NCI-H1694 (cell line): ENCODE results near the gene RBM19.

ENCODE experiments used
- DNase-seq: peaks from one replicate; lab custom pipeline; 2025; lab: John Stamatoyannopoulos, UW

Gene RBM19

DNA sequence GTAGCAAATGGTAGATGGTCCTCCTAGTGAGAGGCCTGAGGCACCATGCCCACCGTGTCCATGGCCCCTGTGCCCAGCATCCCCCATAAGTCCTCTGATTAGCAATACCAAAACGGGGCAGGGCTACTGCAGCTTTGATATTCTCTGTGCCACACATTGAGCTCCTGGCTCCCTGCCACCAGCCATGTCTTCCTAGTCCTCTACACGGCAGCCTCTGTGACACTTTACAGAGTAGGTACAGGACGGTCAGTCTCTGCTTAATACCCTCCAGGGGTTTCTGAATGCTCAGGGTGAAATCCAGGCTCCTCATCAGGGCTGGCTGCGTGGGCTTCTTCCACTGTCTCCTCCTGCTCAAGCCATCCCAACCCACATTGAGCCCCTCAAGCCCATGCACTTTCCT lies 8.0 kb downstream of the RBM19 start:
- DNase-seq: no peak

DNA sequence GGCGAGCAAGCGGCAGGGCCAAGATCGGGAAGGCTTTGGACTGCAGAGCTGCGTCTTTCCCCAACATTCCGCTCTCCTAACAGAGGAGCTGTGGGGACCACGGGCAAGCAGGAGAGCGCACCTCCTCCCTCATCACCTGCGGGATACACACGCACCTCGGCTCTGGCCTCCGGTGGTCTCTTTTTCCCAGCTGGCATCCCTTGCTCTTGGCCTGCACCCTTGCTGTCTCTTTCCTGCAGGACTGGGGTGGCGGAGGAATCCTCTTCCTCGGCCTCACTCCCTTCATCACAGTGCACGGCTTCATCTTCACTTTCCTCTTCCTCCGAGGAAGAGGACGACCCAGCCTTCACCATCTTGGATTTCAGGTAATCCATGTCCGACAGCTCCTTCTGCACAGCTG lies 8.5 kb downstream of the RBM19 start:
- no peak for DNase-seq

DNA sequence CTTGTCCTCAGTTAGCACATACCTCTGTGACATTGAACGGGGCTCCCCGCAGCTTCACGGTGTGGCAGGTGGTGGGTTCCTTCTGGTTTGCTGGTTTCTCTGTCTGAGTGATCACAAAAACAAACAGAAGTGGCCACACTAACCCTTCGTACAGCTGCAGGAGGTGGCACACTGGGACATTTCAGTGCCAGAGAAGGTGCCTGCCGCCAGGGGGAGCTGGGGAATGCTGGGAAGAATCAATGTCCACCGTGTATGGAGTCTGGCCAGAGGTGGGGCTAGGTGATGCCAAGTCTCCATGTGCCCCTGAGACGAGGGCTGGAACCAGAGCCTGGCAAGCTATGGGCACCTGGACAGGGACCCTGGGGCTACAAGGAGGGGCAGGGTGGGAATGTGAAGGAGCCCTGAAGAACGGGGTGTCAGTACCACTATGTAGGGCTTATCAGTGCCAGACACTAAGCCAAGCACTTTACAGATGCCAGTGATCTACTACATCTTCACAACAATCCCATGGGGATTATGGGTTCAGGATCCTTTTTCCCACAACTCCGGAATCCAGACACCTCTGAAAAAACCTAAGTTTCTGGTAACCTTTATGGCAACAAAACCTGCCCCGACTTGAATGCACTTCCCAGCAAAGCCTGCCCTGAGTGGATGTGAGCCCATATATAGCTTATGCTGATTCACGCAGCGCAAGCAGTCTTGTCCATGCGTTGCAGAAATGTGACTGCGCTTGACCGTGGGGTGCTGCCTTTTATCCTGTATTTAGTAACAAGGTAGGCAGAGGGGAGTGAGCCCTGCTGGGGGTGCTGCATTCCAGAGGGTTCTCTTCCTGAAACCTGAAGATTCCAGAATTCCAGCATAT lies 10.8 kb downstream of the RBM19 start:
- no peak for DNase-seq

DNA sequence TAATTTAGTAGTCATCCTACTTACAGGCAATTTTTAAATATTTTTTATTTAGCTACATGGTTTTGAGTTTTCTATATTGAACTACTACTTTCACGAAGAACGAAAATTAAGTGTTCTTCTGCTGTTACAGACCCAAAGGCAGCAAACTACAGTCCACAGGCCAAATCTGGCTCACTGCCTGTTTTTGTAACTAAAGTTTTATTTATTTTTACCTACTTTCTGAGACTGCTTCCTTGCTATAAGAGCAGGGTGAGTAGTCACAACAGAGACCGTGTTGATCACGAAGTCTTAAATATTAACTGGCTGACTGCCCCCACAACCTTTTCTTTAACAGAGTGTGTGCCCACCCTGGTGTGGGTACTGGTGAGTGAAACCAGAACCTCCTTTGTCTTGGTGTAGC lies 11.6 kb downstream of the RBM19 start:
- no peak for DNase-seq

DNA sequence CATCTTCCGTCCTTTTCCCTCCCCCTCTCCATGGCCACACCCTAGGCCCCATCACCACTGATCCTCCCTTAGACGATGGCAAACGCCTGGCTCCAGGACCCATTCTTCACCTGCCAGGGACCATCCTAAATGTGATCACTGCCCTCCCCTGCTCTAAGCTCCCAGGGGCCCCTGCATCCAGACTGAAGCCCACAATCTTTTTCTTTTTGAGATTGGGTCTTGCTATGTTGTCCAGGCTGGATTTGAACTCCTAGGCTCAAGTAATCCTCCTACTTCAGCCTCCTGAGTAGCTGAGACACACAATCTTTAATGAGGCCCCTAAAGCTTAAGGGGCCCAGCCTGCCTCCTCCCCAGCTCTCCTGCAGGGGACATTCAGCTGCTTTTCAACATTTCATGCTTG lies 15.3 kb downstream of the RBM19 start:
- no peak for DNase-seq

DNA sequence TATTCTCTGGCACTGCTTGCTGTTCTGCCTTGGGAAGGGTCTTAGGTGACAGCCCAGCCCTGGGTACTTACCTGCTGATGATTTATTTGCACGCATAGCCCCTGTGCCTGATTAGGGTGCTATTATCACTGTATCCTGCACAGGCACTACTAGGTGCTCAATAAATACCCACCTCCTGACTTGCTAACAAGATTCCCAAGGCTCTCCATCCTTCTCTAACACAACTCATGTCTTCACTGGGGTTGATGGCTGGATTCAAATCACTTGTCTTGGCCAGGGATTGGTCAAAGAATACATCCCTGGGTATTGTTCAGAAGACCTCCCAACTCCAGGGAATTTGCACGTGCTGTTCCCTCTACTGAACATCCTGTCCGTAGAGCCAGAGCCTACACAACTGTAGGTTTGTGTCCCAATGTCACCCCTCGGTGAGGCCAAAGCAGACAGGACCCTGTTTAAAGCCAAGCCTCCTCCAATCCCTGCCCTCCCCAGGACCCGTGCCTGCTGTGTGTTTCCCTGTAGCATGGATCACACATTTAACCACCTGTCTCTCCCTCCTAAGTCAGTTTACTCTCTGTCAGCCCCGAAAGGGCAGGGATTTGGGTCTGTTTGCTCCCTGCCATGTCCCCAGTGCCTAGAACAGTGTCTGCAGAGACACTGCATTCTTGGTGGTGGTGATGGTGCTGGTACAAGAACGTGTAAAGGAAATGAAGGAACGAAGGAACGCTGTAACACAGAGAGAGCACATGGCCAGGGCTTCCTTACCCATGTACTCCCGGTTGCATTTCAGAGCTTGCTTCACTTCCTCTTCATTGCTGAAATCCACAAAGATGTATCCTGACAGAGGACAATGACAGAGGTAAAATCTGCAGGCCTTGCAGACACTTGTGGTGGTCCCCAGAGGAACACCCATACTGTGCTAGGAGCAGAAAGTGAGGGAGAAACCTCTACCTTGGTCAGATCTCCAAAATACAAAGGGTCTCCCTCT lies 16.5 kb downstream of the RBM19 start:
- no peak for DNase-seq

DNA sequence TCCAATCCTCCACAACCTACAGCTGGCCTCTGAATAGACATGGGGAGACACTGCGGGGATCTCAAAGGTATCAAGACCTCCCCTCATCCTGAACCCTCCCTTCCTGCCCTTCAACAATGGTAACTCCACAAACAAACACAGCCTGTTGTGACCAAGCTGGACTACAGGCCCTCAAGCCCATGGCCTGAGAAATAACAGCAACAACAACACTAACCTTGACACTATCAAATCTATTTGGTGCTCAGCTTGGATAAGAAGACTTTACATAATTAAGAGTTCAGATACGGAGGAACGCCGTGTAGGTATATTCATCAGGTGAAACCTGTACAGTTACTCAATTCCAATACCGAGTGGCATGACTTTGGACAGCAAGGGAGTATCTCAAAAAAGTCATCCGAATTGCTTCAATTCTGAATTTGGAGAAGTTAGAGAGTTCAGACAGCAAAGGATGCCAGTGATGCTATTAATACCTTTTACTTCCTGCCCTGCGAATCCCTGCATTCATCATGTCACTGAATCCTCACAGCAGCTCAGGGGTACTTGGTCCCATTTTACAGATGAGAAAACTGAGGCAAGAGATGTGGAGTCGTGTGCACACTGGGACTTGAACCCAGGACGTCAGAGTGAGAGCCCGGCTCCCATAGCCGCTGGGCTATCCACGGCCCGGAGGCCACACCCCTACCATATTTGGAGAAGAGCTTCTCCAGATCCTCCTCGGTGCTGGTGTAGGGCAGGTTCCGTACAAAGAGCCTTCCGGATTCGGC lies 17.8 kb downstream of the RBM19 start:
- DNase-seq: no peak

DNA sequence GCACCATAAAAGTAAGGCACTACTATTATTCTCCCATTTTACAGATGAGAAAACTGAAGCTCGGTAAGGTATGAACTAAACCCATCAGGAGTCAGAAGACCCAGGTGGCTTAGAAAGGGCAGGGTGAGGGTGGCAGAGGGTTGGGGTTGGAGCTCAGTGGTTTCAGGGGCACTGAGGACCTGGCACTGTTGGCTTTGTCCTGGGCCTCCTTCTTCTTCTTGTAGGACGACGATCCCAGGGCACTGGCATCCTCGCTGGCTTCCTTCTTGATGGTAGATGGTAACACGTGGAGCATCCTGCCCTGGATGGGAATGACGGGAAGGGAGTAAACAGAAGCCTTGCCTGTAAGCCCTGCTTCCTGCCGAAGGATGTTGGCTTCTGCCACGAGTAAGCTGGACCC lies 19.9 kb downstream of the RBM19 start:
- DNase-seq: no peak

DNA sequence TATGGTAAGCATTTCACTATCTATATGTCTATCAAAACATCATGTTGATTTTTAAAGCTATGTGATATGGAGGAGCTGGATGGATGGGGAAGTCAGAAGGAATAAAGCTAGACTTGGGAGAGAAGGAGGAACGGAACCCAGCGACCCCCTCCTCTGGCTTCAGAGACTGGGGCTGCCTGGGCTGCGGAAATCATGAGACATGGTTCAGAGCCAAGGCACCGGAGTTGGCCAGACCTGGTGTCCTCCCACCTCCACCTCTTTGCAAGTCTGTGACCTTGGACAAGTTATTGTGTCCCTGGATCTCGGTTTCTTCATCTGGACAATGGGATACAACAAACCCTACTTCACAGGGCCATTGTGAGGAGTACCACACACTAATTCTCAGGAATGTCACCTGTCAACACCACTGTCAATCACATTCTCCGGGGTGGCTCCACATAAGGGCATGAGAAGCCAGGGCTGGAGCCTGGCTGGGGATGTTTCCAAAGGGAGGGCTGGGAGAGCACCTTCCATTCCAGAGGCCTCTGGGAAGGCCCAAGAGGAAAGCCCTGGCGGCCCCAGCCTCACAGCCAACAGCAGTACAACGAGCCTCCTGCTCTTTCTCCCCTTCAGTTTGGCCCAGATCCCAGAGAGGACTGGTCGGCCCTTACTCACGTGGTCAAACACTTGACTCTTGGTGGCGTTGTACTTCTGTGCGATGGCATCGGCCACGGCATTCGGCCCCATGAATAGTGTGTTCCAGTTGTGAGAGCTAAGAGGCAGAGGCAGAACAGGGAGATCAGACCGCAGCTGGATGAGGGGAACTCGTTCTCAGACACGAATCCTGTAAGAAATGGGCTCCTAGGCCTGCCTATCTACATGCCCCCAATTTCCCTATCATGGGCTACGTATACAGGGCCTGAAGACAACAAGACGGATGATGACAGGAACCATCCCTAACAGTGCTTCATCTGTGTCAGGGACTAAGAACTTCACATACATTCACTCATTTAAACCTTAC lies 20.7 kb downstream of the RBM19 start:
- no peak for DNase-seq

DNA sequence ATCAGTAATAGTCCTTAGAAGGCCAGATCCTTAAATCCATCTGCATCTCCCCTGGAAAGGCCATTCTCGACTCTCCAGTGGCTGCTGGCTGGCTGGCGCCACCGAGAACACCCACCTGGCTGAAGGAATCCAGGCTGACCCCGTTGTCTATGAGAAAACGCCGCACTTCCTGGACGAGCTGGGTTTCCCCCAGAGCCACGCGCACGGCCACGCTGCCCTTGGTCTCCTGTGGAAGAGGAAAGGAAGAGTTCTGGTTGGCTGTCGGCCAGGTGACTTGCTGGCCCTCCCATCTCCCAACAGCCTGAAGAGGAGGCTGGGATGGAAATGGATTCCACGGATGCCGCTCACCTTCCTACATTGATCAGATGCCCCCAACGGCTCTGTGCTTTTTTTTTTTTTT lies 23.9 kb downstream of the RBM19 start:
- no peak for DNase-seq

DNA sequence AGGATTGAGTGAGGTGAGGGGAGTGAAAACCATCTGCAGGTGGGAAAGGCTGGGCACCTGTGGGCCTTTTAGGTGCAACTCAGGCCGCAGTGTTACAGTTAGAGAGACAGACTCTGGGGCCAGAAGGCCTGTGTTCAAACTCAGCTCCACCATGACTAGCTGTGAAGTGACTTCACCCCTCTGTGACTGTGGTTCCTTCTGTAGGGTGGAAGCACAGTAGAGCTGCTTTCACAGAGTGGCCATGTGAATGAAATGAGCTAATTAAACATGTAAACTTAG lies 25.0 kb downstream of the RBM19 start:
- no peak for DNase-seq

DNA sequence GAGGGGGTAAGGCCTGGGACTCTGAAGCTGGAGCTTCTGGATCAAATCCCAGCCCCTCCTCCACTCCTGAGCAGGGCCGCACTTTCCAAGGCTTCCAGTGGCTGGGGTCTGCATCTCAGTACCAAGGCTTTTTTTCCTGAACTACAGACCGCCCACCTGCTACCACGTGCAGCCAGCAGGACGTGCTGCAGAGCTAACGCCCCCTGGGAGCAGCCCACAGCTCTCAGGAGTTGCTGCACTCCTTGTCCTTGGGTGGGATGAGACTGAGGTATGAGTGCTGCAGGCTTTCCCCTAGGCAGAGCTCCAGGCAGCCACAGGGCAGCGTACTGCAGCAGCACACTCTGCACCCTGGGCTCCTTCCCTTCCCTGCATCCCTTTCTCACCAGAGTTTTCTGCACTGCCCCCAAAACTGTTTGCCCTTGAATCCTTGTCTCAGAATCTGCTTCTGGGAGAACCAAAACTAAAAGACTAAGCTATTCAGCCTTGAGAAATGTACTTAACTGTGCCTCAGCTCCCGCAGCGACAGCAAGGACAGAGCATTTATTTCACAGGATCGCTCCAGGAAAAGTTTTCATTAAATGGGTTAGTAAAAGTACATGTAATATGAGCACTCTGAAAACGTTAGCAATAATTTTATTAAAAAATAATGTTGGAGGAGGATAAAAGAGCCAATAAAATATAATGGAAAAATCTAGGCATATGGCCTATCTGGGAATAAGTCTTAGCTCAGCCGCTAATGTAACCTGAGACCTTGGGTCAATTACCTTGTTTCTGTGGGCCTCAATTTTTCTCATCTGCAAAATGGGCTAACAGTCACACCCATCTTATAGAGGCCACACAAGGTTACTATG lies 25.5 kb downstream of the RBM19 start:
- no peak for DNase-seq

DNA sequence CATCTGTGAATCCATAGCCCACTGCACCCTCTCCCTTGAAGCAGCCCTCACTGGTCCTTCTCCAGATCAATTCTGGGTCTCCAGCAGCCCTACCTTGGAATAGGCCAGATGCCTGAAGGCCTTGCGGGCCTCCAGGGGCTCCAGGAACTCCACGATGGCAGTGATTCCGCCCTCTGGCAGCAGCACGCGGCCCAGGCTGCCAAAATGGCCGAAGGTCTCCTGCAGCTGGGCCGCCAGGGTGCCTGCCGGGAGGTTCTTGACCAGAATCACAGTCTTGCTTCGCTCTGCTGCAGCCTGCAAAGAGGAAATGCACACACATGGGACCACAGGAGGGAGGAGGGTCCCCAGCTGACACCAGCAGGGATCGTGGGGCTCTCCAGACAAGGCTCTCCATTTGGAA lies 26.3 kb downstream of the RBM19 start:
- no peak for DNase-seq

DNA sequence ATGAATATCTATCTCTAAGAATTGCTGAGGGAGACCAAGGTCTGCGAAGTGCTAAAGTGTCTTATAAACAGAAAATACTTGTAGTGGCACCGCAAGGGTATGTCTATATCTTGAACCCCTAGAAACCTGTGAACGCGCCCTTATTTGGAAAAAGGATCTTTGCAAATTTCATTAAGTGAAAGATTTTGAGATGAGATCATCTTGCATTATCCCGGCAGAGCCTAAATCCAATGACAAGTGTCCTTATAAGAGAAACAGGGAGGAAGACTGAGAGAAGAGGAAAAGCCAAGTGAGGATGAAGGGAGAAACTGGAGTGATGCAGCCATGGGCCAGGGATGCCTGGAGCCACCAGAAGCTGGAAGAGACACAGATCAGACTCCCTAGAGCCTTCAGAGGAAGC lies 27.7 kb downstream of the RBM19 start:
- no peak for DNase-seq

DNA sequence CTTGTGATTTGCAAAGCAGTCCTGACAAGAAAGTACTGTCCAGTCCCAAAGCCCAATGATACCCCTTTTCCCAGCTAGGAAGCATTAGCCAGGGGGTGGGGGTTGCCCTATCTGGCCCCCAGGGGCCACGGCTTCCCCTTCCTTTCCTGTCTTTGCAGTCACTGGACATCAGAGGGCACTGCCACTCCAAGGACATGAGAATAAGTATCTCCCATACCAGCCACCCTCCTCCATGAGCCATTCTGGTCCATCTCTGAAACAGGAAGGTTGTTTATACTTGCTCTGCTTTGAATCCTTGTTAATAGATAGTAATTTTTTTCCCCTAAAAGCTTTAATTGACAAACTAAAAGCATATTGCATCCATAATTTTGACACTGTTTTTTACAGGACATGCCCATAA lies 29.7 kb downstream of the RBM19 start:
- no peak for DNase-seq

DNA sequence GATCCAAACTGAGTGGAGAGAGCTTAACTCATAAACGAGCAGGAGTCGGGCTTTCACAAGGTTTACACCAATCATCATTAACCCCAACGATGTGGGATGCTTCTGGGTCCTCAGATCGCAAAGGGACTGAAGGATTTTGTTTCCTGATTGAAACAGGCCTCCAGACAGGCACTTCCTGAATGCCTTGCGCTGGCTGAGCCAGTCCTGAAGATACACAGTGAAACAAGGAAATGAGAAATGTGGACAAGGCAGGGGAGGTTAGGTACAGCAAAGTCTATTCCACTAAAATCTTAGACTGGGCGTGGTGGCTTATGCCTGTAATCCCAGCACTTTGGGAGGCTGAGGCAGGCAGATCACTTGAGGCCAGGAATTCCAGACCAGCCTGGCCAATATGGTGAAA lies 30.7 kb downstream of the RBM19 start:
- no peak for DNase-seq

DNA sequence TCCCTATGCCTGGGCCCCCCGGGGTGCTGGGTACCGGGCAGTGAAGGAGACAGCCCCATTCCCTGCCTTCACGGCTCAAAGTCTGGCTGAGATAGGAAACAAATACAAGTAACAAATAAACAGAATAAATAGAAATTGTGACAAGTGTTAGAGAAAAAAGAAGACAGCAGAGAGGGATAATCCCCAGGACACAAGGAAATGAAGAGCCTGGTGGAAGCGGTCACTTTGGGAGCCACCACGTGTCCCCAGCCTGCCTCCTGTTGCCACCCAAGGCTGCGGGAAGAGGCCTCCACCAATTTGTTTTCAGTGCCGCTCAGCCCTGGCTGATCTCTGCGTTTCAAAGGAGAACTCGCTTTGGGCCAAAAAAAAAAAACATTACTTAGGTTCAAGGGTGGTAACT lies 31.2 kb downstream of the RBM19 start:
- DNase-seq: no peak

DNA sequence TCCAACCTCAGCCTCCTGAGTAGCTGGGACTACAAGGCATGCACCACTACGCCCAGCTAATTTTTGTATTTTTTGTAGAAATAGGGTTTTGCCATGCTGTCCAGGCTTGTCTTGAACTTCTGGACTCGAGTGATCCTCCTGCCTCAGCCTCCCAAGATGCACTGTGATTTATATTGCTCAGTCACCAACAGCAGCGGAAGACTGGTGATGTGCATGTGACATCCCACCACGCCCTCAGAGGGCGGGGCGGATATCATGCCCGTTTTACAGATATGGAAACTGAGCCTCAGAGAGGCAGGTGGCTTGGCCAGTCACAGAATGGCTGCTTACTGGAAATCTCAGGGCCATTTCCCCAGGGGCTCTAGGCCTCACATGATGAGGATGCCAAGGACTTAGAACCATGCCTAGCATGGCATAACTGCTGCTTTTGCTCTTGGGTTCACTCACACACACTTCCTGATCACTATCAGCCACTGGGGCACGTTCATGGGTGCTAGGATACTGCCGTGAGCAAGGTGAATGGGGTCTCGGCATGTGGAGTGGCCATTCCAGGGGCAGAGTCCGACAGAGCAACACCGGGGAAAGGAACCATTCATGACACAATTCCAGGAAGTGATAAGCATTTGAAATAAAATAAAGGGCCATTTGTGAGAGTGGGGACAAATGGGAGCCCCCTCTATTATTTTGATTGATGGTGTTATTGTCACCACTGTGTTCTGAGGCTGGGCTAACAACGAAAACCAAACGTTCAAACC lies 31.9 kb downstream of the RBM19 start:
- no peak for DNase-seq

DNA sequence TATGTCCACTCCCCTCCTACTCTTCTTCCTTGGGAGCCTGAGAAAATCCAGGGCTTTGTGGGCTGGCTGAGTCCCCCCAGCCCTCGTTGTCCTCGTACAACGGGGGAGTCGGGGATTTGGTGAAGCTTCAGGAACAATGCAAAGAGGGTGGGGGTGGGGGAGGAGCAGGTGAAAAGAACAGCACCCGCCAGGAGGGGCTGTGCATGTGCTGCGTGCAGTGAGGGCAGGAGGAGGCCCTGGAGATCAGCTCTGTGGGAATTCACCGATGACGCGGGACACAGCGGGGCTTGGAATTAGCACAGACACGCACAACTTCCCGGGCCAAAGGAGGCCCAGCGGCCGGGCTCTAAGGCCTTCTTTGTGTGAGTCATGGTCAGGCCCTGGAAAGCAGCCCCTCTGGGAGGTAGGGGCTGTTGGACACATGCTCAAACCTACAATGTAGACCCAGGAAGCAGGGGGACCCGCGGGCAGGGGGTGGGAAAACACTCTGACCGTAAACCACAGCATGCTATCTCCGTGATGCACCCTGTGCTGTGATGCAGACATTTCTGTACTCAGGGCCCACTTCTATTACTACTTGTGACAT lies 32.8 kb downstream of the RBM19 start:
- DNase-seq: no peak
